Measurements from ENCODE around the gene PDE4B.

Gene PDE4B

GRCh38 chr1:65792669-65793358, at the start of gene PDE4B:
PDE4B (plus strand) TSS chr1:65792895.
- DNase-seq (ENCODE audit: low read depth), result no peak

GRCh38 chr1:65744731-65745130, 48.0 kb upstream of the PDE4B start:
- DNase-seq (ENCODE audit: low read depth), result no peak

- DNase-seq (ENCODE audit: low read depth), result no peak
Measured at GRCh38 chr1:65751961-65752360, 40.7 kb upstream of the PDE4B start.

- no peak for DNase-seq (ENCODE audit: low read depth)
Measured at GRCh38 chr1:65756616-65757015, 36.1 kb upstream of the PDE4B start.

- no peak for DNase-seq (ENCODE audit: low read depth)
Measured at GRCh38 chr1:65757531-65757930, 35.2 kb upstream of the PDE4B start.

GRCh38 chr1:65758128-65758527, 34.6 kb upstream of the PDE4B start:
- DNase-seq (ENCODE audit: low read depth), result no peak

GRCh38 chr1:65759516-65759915, 33.2 kb upstream of the PDE4B start:
- DNase-seq (ENCODE audit: low read depth), result no peak

GRCh38 chr1:65762081-65762862, 30.4 kb upstream of the PDE4B start:
- no peak for DNase-seq (ENCODE audit: low read depth)

GRCh38 chr1:65764052-65764451, 28.6 kb upstream of the PDE4B start:
- no peak for DNase-seq (ENCODE audit: low read depth)

GRCh38 chr1:65765631-65766030, 27.1 kb upstream of the PDE4B start:
- DNase-seq (ENCODE audit: low read depth), result no peak

GRCh38 chr1:65769636-65770035, 23.1 kb upstream of the PDE4B start:
- no peak for DNase-seq (ENCODE audit: low read depth)

GRCh38 chr1:65772607-65773006, 20.1 kb upstream of the PDE4B start:
- DNase-seq (ENCODE audit: low read depth), result no peak

GRCh38 chr1:65773391-65774123, 19.1 kb upstream of the PDE4B start:
- peak; percentile 17 for DNase-seq (ENCODE audit: low read depth)

GRCh38 chr1:65788762-65789161, 3.9 kb upstream of the PDE4B start:
- no peak for DNase-seq (ENCODE audit: low read depth)

GRCh38 chr1:65791396-65791795, 1.3 kb upstream of the PDE4B start:
- no peak for DNase-seq (ENCODE audit: low read depth)

- DNase-seq (ENCODE audit: low read depth), result no peak
Measured at GRCh38 chr1:65791801-65792668, 660 bp upstream of the PDE4B start.

GRCh38 chr1:65793359-65793732, 651 bp downstream of the PDE4B start:
- DNase-seq (ENCODE audit: low read depth), result no peak

- no peak for DNase-seq (ENCODE audit: low read depth)
Measured at GRCh38 chr1:65795311-65795710, 2.6 kb downstream of the PDE4B start.

- no peak for DNase-seq (ENCODE audit: low read depth)
Measured at GRCh38 chr1:65799601-65800000, 6.9 kb downstream of the PDE4B start.

GRCh38 chr1:65804584-65804983, 11.9 kb downstream of the PDE4B start:
- no peak for DNase-seq (ENCODE audit: low read depth)

- DNase-seq (ENCODE audit: low read depth), result peak; percentile 81
Measured at GRCh38 chr1:65812065-65812464, 19.4 kb downstream of the PDE4B start.

- DNase-seq (ENCODE audit: low read depth), result no peak
Measured at GRCh38 chr1:65813956-65814355, 21.3 kb downstream of the PDE4B start.
